ENCODE data around the gene TEKTIP1.

Gene TEKTIP1

GRCh38 chr19:3500429-3501101, 38.4 kb upstream of the TEKTIP1 start, which contains the start of gene DOHH:
TSS of gene DOHH (minus strand) at chr19:3500674. CDS start at chr19:3496814, 3,860 bp downstream.
- H2AFZ ChIP-seq (ENCODE audit: low read depth, low read length): peak within 1 kb of the TSS; percentile 97
- H3K4me3 ChIP-seq (ENCODE audit: low read length): peak within 1 kb of the TSS; percentile 90
- no peaks in the 10 kb centered on the region for H3K27me3 ChIP-seq (ENCODE audit: low read depth, low read length)
- TF ChIP-seq EZH2phosphoT487 (IDR thresholded peaks at IDR 0.05; ENCODE audit: low read depth): no peak
- TF ChIP-seq, protein P1, sequence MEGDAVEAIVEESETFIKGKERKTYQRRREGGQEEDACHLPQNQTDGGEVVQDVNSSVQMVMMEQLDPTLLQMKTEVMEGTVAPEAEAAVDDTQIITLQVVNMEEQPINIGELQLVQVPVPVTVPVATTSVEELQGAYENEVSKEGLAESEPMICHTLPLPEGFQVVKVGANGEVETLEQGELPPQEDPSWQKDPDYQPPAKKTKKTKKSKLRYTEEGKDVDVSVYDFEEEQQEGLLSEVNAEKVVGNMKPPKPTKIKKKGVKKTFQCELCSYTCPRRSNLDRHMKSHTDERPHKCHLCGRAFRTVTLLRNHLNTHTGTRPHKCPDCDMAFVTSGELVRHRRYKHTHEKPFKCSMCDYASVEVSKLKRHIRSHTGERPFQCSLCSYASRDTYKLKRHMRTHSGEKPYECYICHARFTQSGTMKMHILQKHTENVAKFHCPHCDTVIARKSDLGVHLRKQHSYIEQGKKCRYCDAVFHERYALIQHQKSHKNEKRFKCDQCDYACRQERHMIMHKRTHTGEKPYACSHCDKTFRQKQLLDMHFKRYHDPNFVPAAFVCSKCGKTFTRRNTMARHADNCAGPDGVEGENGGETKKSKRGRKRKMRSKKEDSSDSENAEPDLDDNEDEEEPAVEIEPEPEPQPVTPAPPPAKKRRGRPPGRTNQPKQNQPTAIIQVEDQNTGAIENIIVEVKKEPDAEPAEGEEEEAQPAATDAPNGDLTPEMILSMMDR (IDR thresholded peaks at IDR 0.05; ENCODE audit: low read depth, low read length): no peak
- peaks cover 17% of the 10 kb centered on the region for H3K4me1 ChIP-seq (ENCODE audit: low read length)
- no peaks in the 10 kb centered on the region for H3K9me3 ChIP-seq (ENCODE audit: insufficient read depth, low read length)
- H3K9ac ChIP-seq (ENCODE audit: low read length): peak within 1 kb of the TSS; percentile 79
- peaks cover 40% of the 10 kb centered on the region for H3K79me2 ChIP-seq (ENCODE audit: low read length)
- peaks cover 18% of the 10 kb centered on the region for H3K36me3 ChIP-seq (replicated peaks; ENCODE audit: low read depth, low read length)
- H4K20me1 ChIP-seq (ENCODE audit: insufficient read depth, low read length): no peaks in the 10 kb centered on the region
- H3K27ac ChIP-seq (ENCODE audit: low read length): peak within 1 kb of the TSS; percentile 70
- H3K4me2 ChIP-seq (ENCODE audit: low read length): peak within 1 kb of the TSS; percentile 92

GRCh38 chr19:3501780-3502179, 37.2 kb upstream of the TEKTIP1 start:
- peaks cover 7% of the 10 kb centered on the region for H3K36me3 ChIP-seq (replicated peaks; ENCODE audit: low read depth, low read length)
- H3K4me2 ChIP-seq (ENCODE audit: low read length): no peak overlapping the region
- H3K4me3 ChIP-seq (ENCODE audit: low read length): no peak overlapping the region
- H3K27me3 ChIP-seq (ENCODE audit: low read depth, low read length): no peaks in the 10 kb centered on the region
- no peaks in the 10 kb centered on the region for H4K20me1 ChIP-seq (ENCODE audit: insufficient read depth, low read length)
- TF ChIP-seq EZH2phosphoT487 (IDR thresholded peaks at IDR 0.05; ENCODE audit: low read depth): no peak
- TF ChIP-seq, protein P1 (IDR thresholded peaks at IDR 0.05; ENCODE audit: low read depth, low read length): no peak
- peaks cover 43% of the 10 kb centered on the region for H3K79me2 ChIP-seq (ENCODE audit: low read length)
- H2AFZ ChIP-seq (ENCODE audit: low read depth, low read length): no peak overlapping the region
- H3K9ac ChIP-seq (ENCODE audit: low read length): no peak overlapping the region
- H3K27ac ChIP-seq (ENCODE audit: low read length): no peak overlapping the region
- no peaks in the 10 kb centered on the region for H3K9me3 ChIP-seq (ENCODE audit: insufficient read depth, low read length)
- H3K4me1 ChIP-seq (ENCODE audit: low read length): peaks cover 17% of the 10 kb centered on the region

GRCh38 chr19:3503036-3503572, 35.9 kb upstream of the TEKTIP1 start:
- H3K4me3 ChIP-seq (ENCODE audit: low read length): no peak overlapping the region
- H3K9me3 ChIP-seq (ENCODE audit: insufficient read depth, low read length): no peaks in the 10 kb centered on the region
- H3K9ac ChIP-seq (ENCODE audit: low read length): no peak overlapping the region
- no peak overlapping the region for H3K4me2 ChIP-seq (ENCODE audit: low read length)
- TF ChIP-seq, protein P1 (IDR thresholded peaks at IDR 0.05; ENCODE audit: low read depth, low read length): no peak
- TF ChIP-seq EZH2phosphoT487 (IDR thresholded peaks at IDR 0.05; ENCODE audit: low read depth): no peak
- H3K36me3 ChIP-seq (replicated peaks; ENCODE audit: low read depth, low read length): peaks cover 6% of the 10 kb centered on the region
- peaks cover 43% of the 10 kb centered on the region for H3K79me2 ChIP-seq (ENCODE audit: low read length)
- H3K27ac ChIP-seq (ENCODE audit: low read length): no peak overlapping the region
- H4K20me1 ChIP-seq (ENCODE audit: insufficient read depth, low read length): no peaks in the 10 kb centered on the region
- H2AFZ ChIP-seq (ENCODE audit: low read depth, low read length): no peak overlapping the region
- H3K27me3 ChIP-seq (ENCODE audit: low read depth, low read length): no peaks in the 10 kb centered on the region
- H3K4me1 ChIP-seq (ENCODE audit: low read length): peaks cover 25% of the 10 kb centered on the region

GRCh38 chr19:3504735-3505134, 34.2 kb upstream of the TEKTIP1 start:
- Histone ChIP-seq H3K4me2 (ENCODE audit: low read length) (peak overlapping the region; percentile 85), H3K4me1 (ENCODE audit: low read length) (peaks cover 19% of the 10 kb centered on the region), H3K9me3 (ENCODE audit: insufficient read depth, low read length) (no peaks in the 10 kb centered on the region), H3K27ac (ENCODE audit: low read length) (no peak overlapping the region), H3K27me3 (ENCODE audit: low read depth, low read length) (no peaks in the 10 kb centered on the region), H2AFZ (ENCODE audit: low read depth, low read length) (no peak overlapping the region), H3K36me3 (replicated peaks; ENCODE audit: low read depth, low read length) (peaks cover 15% of the 10 kb centered on the region), H3K79me2 (ENCODE audit: low read length) (peaks cover 43% of the 10 kb centered on the region), H4K20me1 (ENCODE audit: insufficient read depth, low read length) (peaks cover 14% of the 10 kb centered on the region; the same call in 1 of the 2 replicates), H3K4me3 (ENCODE audit: low read length) (peak overlapping the region; percentile 79), H3K9ac (ENCODE audit: low read length) (peak overlapping the region; percentile 83)
- TF ChIP-seq EZH2phosphoT487 (IDR thresholded peaks at IDR 0.05; ENCODE audit: low read depth): no peak
- TF ChIP-seq, protein P1 (IDR thresholded peaks at IDR 0.05; ENCODE audit: low read depth, low read length): no peak
